SK-N-SH (cell line): ENCODE results near the gene KCNK15. TPM values are rescaled to one million over a fixed set of nuclear protein-coding genes. Genes with fewer than 3 reads are reported as not detected.

ENCODE experiments used
- CTCF ChIA-PET: fragments of 300-600, 350-600 bp; formaldehyde crosslinking; extraction: SDS; loops from one replicate; lab custom pipeline; 2021; lab: Yijun Ruan, JAX
- POLR2A ChIA-PET: fragments of 350-600 bp; sonication (Branson Sonifier 250); formaldehyde crosslinking; extraction: SDS; loops from one replicate; lab custom pipeline; 2020; ENCODE audit warnings: antibody characterized with exemption, inconsistent platforms; lab: Yijun Ruan, JAX
- DNase-seq: peaks from one replicate; pipeline ENCODE4 v3.0.0; 2012
- H2AFZ ChIP-seq: fragments of 200-600 bp; sonication (generic); 2 replicates; pipeline ENCODE4 v1.8.1; 2016; ENCODE audit warnings: antibody characterized with exemption, mild to moderate bottlenecking, low read depth
- H3F3A ChIP-seq: fragments of 200-600 bp; sonication (generic); replicated peaks from 2 replicates; pipeline ENCODE3; 2016; ENCODE audit warnings: antibody characterized with exemption, mild to moderate bottlenecking; ENCODE audit not compliant: insufficient read depth
- H3K27ac ChIP-seq, 2 experiments: fragments of 200-500 bp in 1 of 2; fragments of 200-600 bp in 1 of 2; sonication (Bioruptor generic) in 1 of 2; sonication (generic), shearing (Covaris generic) in 1 of 2; 2 replicates each; pipeline versions ENCODE4 v1.5.1 to v1.6.1; 2014 to 2016; ENCODE audit warnings: low read depth in 2 of 2, inconsistent platforms in 1 of 2, low read length in 1 of 2, mild to moderate bottlenecking in 1 of 2, mixed read lengths in 1 of 2
- H3K27me3 ChIP-seq: fragments of 200-600 bp; sonication (generic), shearing (Covaris generic); 2 replicates; pipeline ENCODE4 v1.6.1; 2016; ENCODE audit warnings: mixed run types; ENCODE audit not compliant: insufficient read depth
- H3K36me3 ChIP-seq, 2 experiments: fragments of 200-500 bp in 1 of 2; fragments of 200-600 bp in 1 of 2; sonication (Bioruptor generic) in 1 of 2; sonication (generic) in 1 of 2; replicated peaks in 1 of 2; 2 replicates each; pipeline versions ENCODE3 to v1.5.1; 2014 to 2016; ENCODE audit warnings: low read length in 1 of 2, mild to moderate bottlenecking in 1 of 2; ENCODE audit not compliant: insufficient read depth in 2 of 2, control insufficient read depth in 1 of 2
- H3K4me1 ChIP-seq, 2 experiments: fragments of 200-500 bp in 1 of 2; fragments of 200-600 bp in 1 of 2; sonication (Bioruptor generic) in 1 of 2; sonication (generic), shearing (Covaris generic) in 1 of 2; 2 replicates each; pipeline versions ENCODE4 v1.5.1 to v1.6.1; 2014 to 2016; ENCODE audit warnings: low read depth in 1 of 2, low read length in 1 of 2, mixed run types in 1 of 2; ENCODE audit not compliant: insufficient read depth in 2 of 2, control insufficient read depth in 1 of 2
- H3K4me2 ChIP-seq: fragments of 200-600 bp; sonication (generic), shearing (Covaris generic); 2 replicates; pipeline ENCODE4 v1.6.1; 2017; ENCODE audit warnings: mixed run types
- H3K4me3 ChIP-seq, 2 experiments: fragments of 200-500 bp in 1 of 2; fragments of 200-600 bp in 1 of 2; sonication (Bioruptor generic) in 1 of 2; sonication (generic), shearing (Covaris generic) in 1 of 2; 2 replicates each; pipeline versions ENCODE4 v1.5.1 to v1.8.1; 2014 to 2016; ENCODE audit warnings: low read depth in 2 of 2, inconsistent platforms in 1 of 2, low read length in 1 of 2, mild to moderate bottlenecking in 1 of 2, mixed read lengths in 1 of 2, moderate library complexity in 1 of 2
- H3K79me2 ChIP-seq: fragments of 200-600 bp; sonication (generic); 2 replicates; pipeline ENCODE4 v1.8.1; 2017; ENCODE audit warnings: mild to moderate bottlenecking; ENCODE audit not compliant: insufficient read depth
- H3K9ac ChIP-seq: fragments of 200-600 bp; sonication (generic); 2 replicates; pipeline ENCODE4 v1.6.1; 2017; ENCODE audit warnings: mixed run types
- H3K9me2 ChIP-seq: fragments of 200-600 bp; sonication (generic); 2 replicates; pipeline ENCODE4 v1.6.1; 2017; ENCODE audit warnings: mixed run types
- H3K9me3 ChIP-seq: fragments of 200-600 bp; sonication (generic); 2 replicates; pipeline ENCODE4 v1.6.1; 2017; ENCODE audit warnings: mixed run types, mild to moderate bottlenecking, moderate library complexity
- H4K20me1 ChIP-seq: fragments of 200-600 bp; sonication (generic); 2 replicates; pipeline ENCODE4 v1.6.1; 2017; ENCODE audit warnings: mild to moderate bottlenecking, mixed run types; ENCODE audit not compliant: insufficient read depth
- CHD2 ChIP-seq: fragments of 150-350 bp; IDR thresholded peaks from 2 replicates; pipeline ENCODE4 v1.6.1; 2018; ENCODE audit warnings: low read length; ENCODE audit not compliant: partially characterized antibody
- FOSL2 ChIP-seq: IDR thresholded peaks from 2 replicates; pipeline ENCODE4 v1.4.0; 2012; ENCODE audit warnings: low read depth, mild to moderate bottlenecking, moderate library complexity, borderline replicate concordance
- FOXJ3 ChIP-seq: sonication (generic); formaldehyde crosslinking; IDR thresholded peaks from 2 replicates; pipeline ENCODE4 v1.5.1; 2020; ENCODE audit warnings: mild to moderate bottlenecking, missing genetic modification reagents
- POLR2AphosphoS5 ChIP-seq: IDR thresholded peaks from 2 replicates; pipeline ENCODE4 v1.6.1; 2012; ENCODE audit warnings: low read depth, low read length
- RAD21 ChIP-seq: IDR thresholded peaks from 2 replicates; pipeline ENCODE4 v1.6.1; 2012; ENCODE audit warnings: mild to moderate bottlenecking, low read length
- TAF1 ChIP-seq: IDR thresholded peaks from 2 replicates; pipeline ENCODE4 v1.6.1; 2012; ENCODE audit warnings: low read depth, mild to moderate bottlenecking, low read length, moderate library complexity, borderline replicate concordance
- TCF12 ChIP-seq: IDR thresholded peaks from 2 replicates; pipeline ENCODE4 v1.4.0; 2012
- TEAD4 ChIP-seq: IDR thresholded peaks from 2 replicates; pipeline ENCODE4 v1.4.0; 2012; ENCODE audit warnings: mild to moderate bottlenecking, borderline replicate concordance; ENCODE audit not compliant: insufficient read depth
- YY1 ChIP-seq: IDR thresholded peaks from 2 replicates; pipeline ENCODE4 v1.4.0; 2012; ENCODE audit warnings: low read depth, mild to moderate bottlenecking
- WGBS: methylation state at CpG from one replicate; pipeline ENCODE4 v1.1.6; 2017; ENCODE audit warnings: low lambda C conversion rate; 5-methylcytosine and 5-hydroxymethylcytosine counted together
- polyA plus RNA-seq, 3 experiments: library from polyadenylated mRNA; depleted of rRNA; stranded (reverse); fragments of >200 nt; gene quantifications; 2 replicates each; pipeline ENCODE4 v1.2.3, GENCODE V29; 2012
- TF ChIP-seq, protein P1 (sequence below): fragments of 150-350 bp; IDR thresholded peaks from 2 replicates; pipeline ENCODE4 v1.6.1; 2017; ENCODE audit warnings: antibody characterized with exemption, low read length, low read depth, borderline replicate concordance
- TF ChIP-seq, protein P2 (sequence below): fragments of 150-350 bp; IDR thresholded peaks from 2 replicates; pipeline ENCODE4 v1.6.1; 2016; ENCODE audit warnings: mild to moderate bottlenecking, low read depth, low read length
- TF ChIP-seq, protein P3 (sequence below): IDR thresholded peaks from 2 replicates; pipeline ENCODE4 v1.4.0; 2012; ENCODE audit warnings: low read depth, borderline replicate concordance
- TF ChIP-seq, protein P4 (sequence below): IDR thresholded peaks from 2 replicates; pipeline ENCODE4 v1.6.1; 2012; ENCODE audit warnings: mild to moderate bottlenecking, low read depth, low read length, moderate library complexity

KCNK15 gene
- polyA plus RNA-seq, 1 of the 3 experiments (the other 2 are of a cell fraction) = 0.02 TPM

DNA sequence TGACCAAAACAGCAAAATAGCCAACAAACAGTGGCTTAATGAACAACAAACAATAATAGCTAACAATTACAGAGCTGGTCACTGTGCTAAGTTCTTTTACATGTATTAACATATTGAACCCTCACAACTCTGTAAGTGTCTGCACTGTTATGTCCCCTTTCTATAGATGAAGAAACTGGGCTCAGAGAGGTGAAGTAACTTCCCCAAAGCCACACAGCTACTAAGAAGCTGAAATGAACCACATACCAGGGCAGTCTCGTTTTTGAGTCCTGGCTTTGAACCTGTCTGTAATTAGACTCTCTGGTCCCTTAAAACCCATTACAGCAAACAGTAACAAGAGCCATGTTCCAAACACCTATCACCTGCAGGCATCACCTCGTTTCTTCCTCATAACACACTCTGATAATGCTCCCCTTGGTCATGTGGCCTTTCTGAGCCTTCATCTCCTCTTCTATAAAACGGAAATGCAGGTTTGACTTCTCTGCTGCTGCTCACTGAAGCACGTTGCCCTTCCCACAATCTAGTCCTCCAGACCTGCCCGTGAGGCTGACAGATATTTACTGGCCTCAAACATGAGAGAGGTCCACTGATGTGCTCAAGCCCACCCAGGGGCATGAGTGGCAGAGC lies 23.3 kb downstream of the KCNK15 start:
- Histone ChIP-seq H3K9me2 (no peaks in the 10 kb centered on the region), H3K27ac (no peak overlapping the region), H3K36me3 (no peaks in the 10 kb centered on the region), H3K4me1 (peaks cover 0 to 29% of the 10 kb centered on the region in 2 experiments; a peak in 1 of 4 replicates), H3K27me3 (peaks cover 26% of the 10 kb centered on the region; the same call in 1 of the 2 replicates), H3K79me2 (no peaks in the 10 kb centered on the region), H3K4me2 (no peak overlapping the region), H4K20me1 (no peaks in the 10 kb centered on the region), H2AFZ (no peak overlapping the region), H3K4me3 (no peak overlapping the region), H3F3A (no peaks in the 10 kb centered on the region), H3K9ac (no peak overlapping the region), H3K9me3 (no peaks in the 10 kb centered on the region)
- ChIA-PET CTCF (interaction anchor here (1.2 to 12.2 kb wide), 3 partner anchors 8 to 31 kb away, joined by 4 to 110 read pairs (median 4); partner anchors contain the start of gene KCNK15), POLR2A (no interaction called here)
- DNase-seq = no peak
- TF ChIP-seq, protein P1, sequence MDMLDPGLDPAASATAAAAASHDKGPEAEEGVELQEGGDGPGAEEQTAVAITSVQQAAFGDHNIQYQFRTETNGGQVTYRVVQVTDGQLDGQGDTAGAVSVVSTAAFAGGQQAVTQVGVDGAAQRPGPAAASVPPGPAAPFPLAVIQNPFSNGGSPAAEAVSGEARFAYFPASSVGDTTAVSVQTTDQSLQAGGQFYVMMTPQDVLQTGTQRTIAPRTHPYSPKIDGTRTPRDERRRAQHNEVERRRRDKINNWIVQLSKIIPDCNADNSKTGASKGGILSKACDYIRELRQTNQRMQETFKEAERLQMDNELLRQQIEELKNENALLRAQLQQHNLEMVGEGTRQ = no peak
- TF ChIP-seq POLR2AphosphoS5 (no peak), FOSL2 (no peak), TCF12 (no peak), TAF1 (no peak), FOXJ3 (CRISPR knock-in tag) (no peak), CHD2 (no peak), TEAD4 (no peak), RAD21 (no peak), YY1 (no peak)
- TF ChIP-seq, protein P2, sequence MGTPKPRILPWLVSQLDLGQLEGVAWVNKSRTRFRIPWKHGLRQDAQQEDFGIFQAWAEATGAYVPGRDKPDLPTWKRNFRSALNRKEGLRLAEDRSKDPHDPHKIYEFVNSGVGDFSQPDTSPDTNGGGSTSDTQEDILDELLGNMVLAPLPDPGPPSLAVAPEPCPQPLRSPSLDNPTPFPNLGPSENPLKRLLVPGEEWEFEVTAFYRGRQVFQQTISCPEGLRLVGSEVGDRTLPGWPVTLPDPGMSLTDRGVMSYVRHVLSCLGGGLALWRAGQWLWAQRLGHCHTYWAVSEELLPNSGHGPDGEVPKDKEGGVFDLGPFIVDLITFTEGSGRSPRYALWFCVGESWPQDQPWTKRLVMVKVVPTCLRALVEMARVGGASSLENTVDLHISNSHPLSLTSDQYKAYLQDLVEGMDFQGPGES = no peak
- TF ChIP-seq, protein P3, sequence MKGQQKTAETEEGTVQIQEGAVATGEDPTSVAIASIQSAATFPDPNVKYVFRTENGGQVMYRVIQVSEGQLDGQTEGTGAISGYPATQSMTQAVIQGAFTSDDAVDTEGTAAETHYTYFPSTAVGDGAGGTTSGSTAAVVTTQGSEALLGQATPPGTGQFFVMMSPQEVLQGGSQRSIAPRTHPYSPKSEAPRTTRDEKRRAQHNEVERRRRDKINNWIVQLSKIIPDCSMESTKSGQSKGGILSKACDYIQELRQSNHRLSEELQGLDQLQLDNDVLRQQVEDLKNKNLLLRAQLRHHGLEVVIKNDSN = no peak
- TF ChIP-seq, protein P4, sequence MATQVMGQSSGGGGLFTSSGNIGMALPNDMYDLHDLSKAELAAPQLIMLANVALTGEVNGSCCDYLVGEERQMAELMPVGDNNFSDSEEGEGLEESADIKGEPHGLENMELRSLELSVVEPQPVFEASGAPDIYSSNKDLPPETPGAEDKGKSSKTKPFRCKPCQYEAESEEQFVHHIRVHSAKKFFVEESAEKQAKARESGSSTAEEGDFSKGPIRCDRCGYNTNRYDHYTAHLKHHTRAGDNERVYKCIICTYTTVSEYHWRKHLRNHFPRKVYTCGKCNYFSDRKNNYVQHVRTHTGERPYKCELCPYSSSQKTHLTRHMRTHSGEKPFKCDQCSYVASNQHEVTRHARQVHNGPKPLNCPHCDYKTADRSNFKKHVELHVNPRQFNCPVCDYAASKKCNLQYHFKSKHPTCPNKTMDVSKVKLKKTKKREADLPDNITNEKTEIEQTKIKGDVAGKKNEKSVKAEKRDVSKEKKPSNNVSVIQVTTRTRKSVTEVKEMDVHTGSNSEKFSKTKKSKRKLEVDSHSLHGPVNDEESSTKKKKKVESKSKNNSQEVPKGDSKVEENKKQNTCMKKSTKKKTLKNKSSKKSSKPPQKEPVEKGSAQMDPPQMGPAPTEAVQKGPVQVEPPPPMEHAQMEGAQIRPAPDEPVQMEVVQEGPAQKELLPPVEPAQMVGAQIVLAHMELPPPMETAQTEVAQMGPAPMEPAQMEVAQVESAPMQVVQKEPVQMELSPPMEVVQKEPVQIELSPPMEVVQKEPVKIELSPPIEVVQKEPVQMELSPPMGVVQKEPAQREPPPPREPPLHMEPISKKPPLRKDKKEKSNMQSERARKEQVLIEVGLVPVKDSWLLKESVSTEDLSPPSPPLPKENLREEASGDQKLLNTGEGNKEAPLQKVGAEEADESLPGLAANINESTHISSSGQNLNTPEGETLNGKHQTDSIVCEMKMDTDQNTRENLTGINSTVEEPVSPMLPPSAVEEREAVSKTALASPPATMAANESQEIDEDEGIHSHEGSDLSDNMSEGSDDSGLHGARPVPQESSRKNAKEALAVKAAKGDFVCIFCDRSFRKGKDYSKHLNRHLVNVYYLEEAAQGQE = no peak
- 26% methylated on average over 5 of the region's 5 CpGs for WGBS
